ENCODE measurements around the gene USP5. TPM values are rescaled to one million over a fixed set of nuclear protein-coding genes. Genes with fewer than 3 reads are reported as not detected.

The USP5 gene
- total and polyA plus RNA-seq, 12 donors, result 30.6 to 162 (median 113) TPM

DNA sequence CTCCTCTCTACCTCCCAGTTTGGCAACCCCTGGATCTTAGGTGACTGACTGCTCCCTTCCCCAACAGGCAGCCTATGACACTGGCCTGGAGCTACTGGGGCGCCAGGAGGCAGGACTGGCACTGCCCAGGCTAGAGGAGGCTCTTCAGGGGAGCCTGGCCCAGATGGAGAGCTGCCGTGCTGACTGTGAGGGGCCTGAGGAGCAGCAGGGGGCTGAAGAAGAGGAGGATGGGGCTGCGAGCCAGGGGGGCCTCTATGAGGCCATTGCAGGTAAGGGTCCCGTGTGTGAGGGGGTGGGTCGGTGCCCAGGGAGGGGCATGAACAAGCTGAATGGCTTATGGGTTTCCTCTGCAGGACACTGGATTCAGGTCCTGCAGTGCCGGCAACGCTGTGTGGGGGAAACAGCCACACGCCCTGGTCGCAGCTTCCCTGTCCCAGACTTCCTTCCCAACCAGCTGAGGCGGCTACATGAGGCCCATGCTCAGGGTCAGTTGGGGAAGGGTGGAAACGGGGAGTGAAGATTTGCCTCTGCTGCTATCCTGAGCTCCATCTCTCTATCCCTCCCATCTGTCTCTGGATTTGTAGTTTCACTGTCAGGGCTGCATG is 21.6 kb upstream of the USP5 start:
- no peak for DNase-seq
- no peaks in the 10 kb centered on the region for H3K27me3 ChIP-seq
- no peak overlapping the region for H3K4me3 ChIP-seq
- peaks cover 3 to 18% of the 10 kb centered on the region in 2 donors for H3K4me1 ChIP-seq (replicated peaks in 1 of 2)
- no peaks in the 10 kb centered on the region for H3K9me3 ChIP-seq (replicated peaks in 1 of 3)
- intact Hi-C loops (cut with DNase I), result no loop called here
- H3K27ac ChIP-seq, result no peak overlapping the region
- no peak for TF ChIP-seq POLR2A (IDR thresholded peaks at IDR 0.05)
- 83 to 96% (median 86%) methylated on average over 4 to 11 of the region's 11 CpGs for WGBS, 4 donors
- H3K36me3 ChIP-seq (replicated peaks in 1 of 2), result peaks cover 0 to 9% of the 10 kb centered on the region in 2 donors

DNA sequence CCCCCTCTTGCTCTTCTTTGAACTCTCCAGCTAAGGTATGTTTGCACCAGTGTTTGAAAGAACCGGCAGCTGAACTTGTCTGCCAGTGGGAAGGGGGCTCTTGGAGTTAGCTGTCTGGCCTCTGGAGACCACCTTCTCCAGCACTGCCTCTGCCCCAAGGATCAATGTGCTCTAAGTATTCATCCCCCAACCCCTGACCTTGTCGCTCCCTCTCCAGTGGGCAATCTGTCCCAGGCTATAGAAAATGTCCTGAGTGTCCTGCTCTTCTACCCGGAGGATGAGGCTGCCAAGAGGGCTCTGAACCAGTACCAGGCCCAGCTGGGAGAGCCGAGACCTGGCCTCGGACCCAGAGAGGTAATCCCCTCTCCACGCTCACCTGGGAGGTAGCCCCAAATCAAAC is 21.0 kb upstream of the USP5 start:
- Histone ChIP-seq H3K4me3 (no peak overlapping the region), H3K27me3 (no peaks in the 10 kb centered on the region), H3K4me1 (replicated peaks in 1 of 2) (peaks cover 3 to 18% of the 10 kb centered on the region in 2 donors), H3K36me3 (replicated peaks in 1 of 2) (peaks cover 0 to 9% of the 10 kb centered on the region in 2 donors), H3K27ac (no peak overlapping the region), H3K9me3 (replicated peaks in 1 of 3) (no peaks in the 10 kb centered on the region)
- DNase-seq, result no peak
- intact Hi-C loops (cut with DNase I), result no loop called here
- WGBS, 4 donors, result 85 to 92% (median 87%) methylated on average over 5 to 6 of the region's 6 CpGs
- TF ChIP-seq, protein P1, sequence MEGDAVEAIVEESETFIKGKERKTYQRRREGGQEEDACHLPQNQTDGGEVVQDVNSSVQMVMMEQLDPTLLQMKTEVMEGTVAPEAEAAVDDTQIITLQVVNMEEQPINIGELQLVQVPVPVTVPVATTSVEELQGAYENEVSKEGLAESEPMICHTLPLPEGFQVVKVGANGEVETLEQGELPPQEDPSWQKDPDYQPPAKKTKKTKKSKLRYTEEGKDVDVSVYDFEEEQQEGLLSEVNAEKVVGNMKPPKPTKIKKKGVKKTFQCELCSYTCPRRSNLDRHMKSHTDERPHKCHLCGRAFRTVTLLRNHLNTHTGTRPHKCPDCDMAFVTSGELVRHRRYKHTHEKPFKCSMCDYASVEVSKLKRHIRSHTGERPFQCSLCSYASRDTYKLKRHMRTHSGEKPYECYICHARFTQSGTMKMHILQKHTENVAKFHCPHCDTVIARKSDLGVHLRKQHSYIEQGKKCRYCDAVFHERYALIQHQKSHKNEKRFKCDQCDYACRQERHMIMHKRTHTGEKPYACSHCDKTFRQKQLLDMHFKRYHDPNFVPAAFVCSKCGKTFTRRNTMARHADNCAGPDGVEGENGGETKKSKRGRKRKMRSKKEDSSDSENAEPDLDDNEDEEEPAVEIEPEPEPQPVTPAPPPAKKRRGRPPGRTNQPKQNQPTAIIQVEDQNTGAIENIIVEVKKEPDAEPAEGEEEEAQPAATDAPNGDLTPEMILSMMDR (IDR thresholded peaks at IDR 0.05), result no peak
- no peak for TF ChIP-seq POLR2A (IDR thresholded peaks at IDR 0.05)

DNA sequence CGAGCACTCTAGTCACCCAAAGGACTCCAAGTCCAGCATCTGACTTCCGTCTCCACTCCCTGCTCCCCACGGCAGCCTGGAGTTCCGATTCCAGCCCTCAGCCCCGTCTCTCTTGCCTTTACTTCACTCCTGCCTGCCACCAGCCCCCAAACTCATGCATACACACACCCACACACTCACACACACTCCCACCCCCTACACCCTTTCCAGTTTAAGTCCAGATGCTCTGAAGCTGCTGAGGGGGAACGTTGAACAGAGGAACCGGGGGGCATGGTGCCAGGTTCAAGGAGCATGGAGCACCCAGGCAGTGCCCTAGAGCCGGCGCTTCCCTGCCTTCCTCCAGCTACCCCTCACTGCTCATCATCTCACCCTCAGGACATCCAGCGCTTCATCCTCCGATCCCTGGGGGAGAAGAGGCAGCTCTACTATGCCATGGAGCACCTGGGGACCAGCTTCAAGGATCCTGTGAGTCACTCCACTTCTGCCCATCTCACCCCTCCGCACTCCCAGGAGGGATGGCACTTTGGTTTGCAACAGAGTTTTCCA is 20.4 kb upstream of the USP5 start:
- no peak overlapping the region for H3K4me3 ChIP-seq
- no peaks in the 10 kb centered on the region for H3K9me3 ChIP-seq (replicated peaks in 1 of 3)
- no peaks in the 10 kb centered on the region for H3K27me3 ChIP-seq
- peaks cover 0 to 9% of the 10 kb centered on the region in 2 donors for H3K36me3 ChIP-seq (replicated peaks in 1 of 2)
- peaks cover 3 to 18% of the 10 kb centered on the region in 2 donors for H3K4me1 ChIP-seq (replicated peaks in 1 of 2)
- intact Hi-C loops (cut with DNase I), result no loop called here
- WGBS, 4 donors, result 82 to 87% (median 85%) methylated on average over 12 of the region's 12 CpGs
- no peak overlapping the region for H3K27ac ChIP-seq
- TF ChIP-seq POLR2A (IDR thresholded peaks at IDR 0.05), result no peak
- TF ChIP-seq, protein P1 (IDR thresholded peaks at IDR 0.05), result no peak
- DNase-seq, result no peak

DNA sequence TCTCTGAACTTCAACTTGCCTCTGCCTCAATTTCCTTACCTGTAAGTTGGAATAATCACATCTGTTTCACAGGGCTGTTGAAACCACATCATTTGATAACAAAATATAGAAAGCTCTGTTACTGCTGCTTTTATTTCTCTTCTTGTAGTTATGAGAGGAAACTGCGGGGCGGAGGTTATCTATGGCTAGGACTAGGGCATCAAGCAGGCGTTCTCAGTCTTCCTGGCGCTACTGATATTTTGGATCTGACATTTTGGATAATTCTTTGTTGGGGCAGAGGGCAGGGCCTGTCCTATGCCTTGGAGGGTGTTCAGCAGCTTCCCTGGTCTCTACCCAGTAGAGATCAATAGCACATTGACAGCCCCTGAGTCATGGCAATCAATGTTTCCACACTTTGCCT is 19.8 kb upstream of the USP5 start:
- intact Hi-C loops (cut with DNase I), result no loop called here
- Histone ChIP-seq H3K36me3 (replicated peaks in 1 of 2) (peaks cover 0 to 9% of the 10 kb centered on the region in 2 donors), H3K4me1 (replicated peaks in 1 of 2) (peaks cover 3 to 14% of the 10 kb centered on the region in 2 donors), H3K4me3 (no peak overlapping the region), H3K27me3 (no peaks in the 10 kb centered on the region), H3K27ac (no peak overlapping the region), H3K9me3 (replicated peaks in 1 of 3) (no peaks in the 10 kb centered on the region)
- 71 to 97% (median 92%) methylated on average over 4 of the region's 4 CpGs for WGBS, 4 donors
- TF ChIP-seq, protein P1 (IDR thresholded peaks at IDR 0.05), result no peak
- TF ChIP-seq POLR2A (IDR thresholded peaks at IDR 0.05), result no peak
- DNase-seq, result no peak
